Measurements from ENCODE around the gene PRDM16. TPM values are rescaled to one million over a fixed set of nuclear protein-coding genes. Genes with fewer than 3 reads are reported as not detected.
"Not testable (repeated sequence)": the region's sequence is repeated elsewhere in the genome, so short reads cannot be mapped to it uniquely, and the experiment has no call there.

PRDM16 gene
- total RNA-seq, 1 donor from 2014 or later = 0.43 TPM

GRCh38 chr1:3085721-3086120, 16.7 kb downstream of the PRDM16 start:
- H4K20me1 ChIP-seq (ENCODE audit: insufficient read depth, low read length) = peaks cover 45% of the 10 kb centered on the region
- H3K79me2 ChIP-seq (ENCODE audit: insufficient read depth, low read length) = peaks cover 71% of the 10 kb centered on the region
- H3K4me1 ChIP-seq (ENCODE audit: insufficient read depth, low read length) = no peaks in the 10 kb centered on the region
- no peak overlapping the region for H3K9ac ChIP-seq (ENCODE audit: low read length)
- no peaks in the 10 kb centered on the region for H3K36me3 ChIP-seq (ENCODE audit: insufficient read depth, low read length)
- no peak overlapping the region for H3K27ac Mint-ChIP-seq (ENCODE audit: unreplicated experiment)
- no peak for TF ChIP-seq EZH2 (IDR thresholded peaks at IDR 0.05; ENCODE audit: insufficient read depth, low read length)
- no peak for TF ChIP-seq CTCF (IDR thresholded peaks at IDR 0.05; ENCODE audit: insufficient read depth, low read depth, low read length)
- no peak overlapping the region for H3K4me3 ChIP-seq (ENCODE audit: insufficient read depth, low read depth, low read length)
- peaks cover 2% of the 10 kb centered on the region for H3K9me3 Mint-ChIP-seq (ENCODE audit: unreplicated experiment)
- H3K9me3 ChIP-seq (ENCODE audit: insufficient read depth, low read depth, low read length) = no peaks in the 10 kb centered on the region
- H3K4me3 Mint-ChIP-seq (ENCODE audit: unreplicated experiment) = no peak overlapping the region
- H3K4me2 ChIP-seq (ENCODE audit: low read length) = no peak overlapping the region
- no peak overlapping the region for H2AFZ ChIP-seq (ENCODE audit: low read depth, low read length)
- no peaks in the 10 kb centered on the region for H3K27me3 ChIP-seq (ENCODE audit: insufficient read depth, low read length)
- H3K4me1 Mint-ChIP-seq (ENCODE audit: low read depth, unreplicated experiment) = no peaks in the 10 kb centered on the region
- H3K36me3 Mint-ChIP-seq (ENCODE audit: low read depth, unreplicated experiment) = no peaks in the 10 kb centered on the region
- DNase-seq (ENCODE audit: low read depth) = no peak
- no peak for FAIRE-seq
- H3K27me3 Mint-ChIP-seq (ENCODE audit: low read depth, unreplicated experiment) = peaks cover 39% of the 10 kb centered on the region
- H3K27ac ChIP-seq (ENCODE audit: low read depth, low read length) = no peak overlapping the region

- FAIRE-seq = no peak
- no peak overlapping the region for H3K4me2 ChIP-seq (ENCODE audit: low read length)
- H3K4me1 Mint-ChIP-seq (ENCODE audit: low read depth, unreplicated experiment) = no peaks in the 10 kb centered on the region
- no peak overlapping the region for H3K27ac ChIP-seq (ENCODE audit: low read depth, low read length)
- no peak for TF ChIP-seq EZH2 (IDR thresholded peaks at IDR 0.05; ENCODE audit: insufficient read depth, low read length)
- no peak for TF ChIP-seq CTCF (IDR thresholded peaks at IDR 0.05; ENCODE audit: insufficient read depth, low read depth, low read length)
- no peak overlapping the region for H3K4me3 Mint-ChIP-seq (ENCODE audit: unreplicated experiment)
- DNase-seq (ENCODE audit: low read depth) = no peak
- peaks cover 64% of the 10 kb centered on the region for H3K79me2 ChIP-seq (ENCODE audit: insufficient read depth, low read length)
- H3K9ac ChIP-seq (ENCODE audit: low read length) = no peak overlapping the region
- no peak overlapping the region for H3K27ac Mint-ChIP-seq (ENCODE audit: unreplicated experiment)
- no peaks in the 10 kb centered on the region for H3K4me1 ChIP-seq (ENCODE audit: insufficient read depth, low read length)
- no peak overlapping the region for H2AFZ ChIP-seq (ENCODE audit: low read depth, low read length)
- no peaks in the 10 kb centered on the region for H3K36me3 ChIP-seq (ENCODE audit: insufficient read depth, low read length)
- H3K4me3 ChIP-seq (ENCODE audit: insufficient read depth, low read depth, low read length) = no peak overlapping the region
- H3K36me3 Mint-ChIP-seq (ENCODE audit: low read depth, unreplicated experiment) = no peaks in the 10 kb centered on the region
- peaks cover 2% of the 10 kb centered on the region for H3K9me3 Mint-ChIP-seq (ENCODE audit: unreplicated experiment)
- no peaks in the 10 kb centered on the region for H3K27me3 ChIP-seq (ENCODE audit: insufficient read depth, low read length)
- H3K9me3 ChIP-seq (ENCODE audit: insufficient read depth, low read depth, low read length) = no peaks in the 10 kb centered on the region
- peaks cover 45% of the 10 kb centered on the region for H4K20me1 ChIP-seq (ENCODE audit: insufficient read depth, low read length)
- peaks cover 45% of the 10 kb centered on the region for H3K27me3 Mint-ChIP-seq (ENCODE audit: low read depth, unreplicated experiment)
Observed at GRCh38 chr1:3086272-3086974, 17.4 kb downstream of the PRDM16 start.

GRCh38 chr1:3087049-3087448, 18.0 kb downstream of the PRDM16 start:
- FAIRE-seq = no peak
- Histone ChIP-seq H3K4me2 (ENCODE audit: low read length) (no peak overlapping the region), H3K79me2 (ENCODE audit: insufficient read depth, low read length) (peaks cover 58% of the 10 kb centered on the region), H3K36me3 (ENCODE audit: insufficient read depth, low read length) (no peaks in the 10 kb centered on the region), H3K4me3 (ENCODE audit: insufficient read depth, low read depth, low read length) (no peak overlapping the region), H4K20me1 (ENCODE audit: insufficient read depth, low read length) (peaks cover 44% of the 10 kb centered on the region), H3K9ac (ENCODE audit: low read length) (no peak overlapping the region), H3K9me3 (ENCODE audit: insufficient read depth, low read depth, low read length) (no peaks in the 10 kb centered on the region), H2AFZ (ENCODE audit: low read depth, low read length) (no peak overlapping the region), H3K27me3 (ENCODE audit: insufficient read depth, low read length) (no peaks in the 10 kb centered on the region), H3K27ac (ENCODE audit: low read depth, low read length) (no peak overlapping the region), H3K4me1 (ENCODE audit: insufficient read depth, low read length) (no peaks in the 10 kb centered on the region)
- no peak for DNase-seq (ENCODE audit: low read depth)
- Mint-ChIP-seq H3K27me3 (ENCODE audit: low read depth, unreplicated experiment) (peaks cover 51% of the 10 kb centered on the region), H3K9me3 (ENCODE audit: unreplicated experiment) (peaks cover 2% of the 10 kb centered on the region), H3K27ac (ENCODE audit: unreplicated experiment) (no peak overlapping the region), H3K36me3 (ENCODE audit: low read depth, unreplicated experiment) (no peaks in the 10 kb centered on the region), H3K4me3 (ENCODE audit: unreplicated experiment) (no peak overlapping the region), H3K4me1 (ENCODE audit: low read depth, unreplicated experiment) (no peaks in the 10 kb centered on the region)
- TF ChIP-seq CTCF (IDR thresholded peaks at IDR 0.05; ENCODE audit: insufficient read depth, low read depth, low read length) (no peak), EZH2 (IDR thresholded peaks at IDR 0.05; ENCODE audit: insufficient read depth, low read length) (no peak)

GRCh38 chr1:3087946-3088668, 19.1 kb downstream of the PRDM16 start:
- not testable (repeated sequence) for H3K4me3 Mint-ChIP-seq (ENCODE audit: unreplicated experiment); H3K9me3 ChIP-seq (ENCODE audit: insufficient read depth, low read depth, low read length); H3K27me3 ChIP-seq (ENCODE audit: insufficient read depth, low read length); H3K4me3 ChIP-seq (ENCODE audit: insufficient read depth, low read depth, low read length); H3K27ac Mint-ChIP-seq (ENCODE audit: unreplicated experiment); H3K36me3 ChIP-seq (ENCODE audit: insufficient read depth, low read length); H3K36me3 Mint-ChIP-seq (ENCODE audit: low read depth, unreplicated experiment); H3K9me3 Mint-ChIP-seq (ENCODE audit: unreplicated experiment); DNase-seq (ENCODE audit: low read depth); H3K27ac ChIP-seq (ENCODE audit: low read depth, low read length); H3K4me2 ChIP-seq (ENCODE audit: low read length); H3K9ac ChIP-seq (ENCODE audit: low read length); H3K4me1 Mint-ChIP-seq (ENCODE audit: low read depth, unreplicated experiment); FAIRE-seq; H2AFZ ChIP-seq (ENCODE audit: low read depth, low read length); H3K4me1 ChIP-seq (ENCODE audit: insufficient read depth, low read length)
- Histone ChIP-seq H4K20me1 (ENCODE audit: insufficient read depth, low read length) (peaks cover 54% of the 10 kb centered on the region), H3K79me2 (ENCODE audit: insufficient read depth, low read length) (peaks cover 58% of the 10 kb centered on the region)
- peaks cover 56% of the 10 kb centered on the region for H3K27me3 Mint-ChIP-seq (ENCODE audit: low read depth, unreplicated experiment)

Measured in astrocyte (in vitro differentiated cells and primary cell).